Esophagus (tissue), 2 donors: Measurements from ENCODE around the gene MSI1. TPM values are rescaled to one million over a fixed set of nuclear protein-coding genes. Genes with fewer than 3 reads are reported as not detected.
A peak's percentile ranks its signal among the peaks of the same experiment; 100 is the strongest.

ENCODE experiments used
- H3K27ac ChIP-seq, 2 donors: one replicate each; pipeline ENCODE4 v1.5.1; 2013; ENCODE audit warnings: low read depth in 2 of 2, mild to moderate bottlenecking in 2 of 2, inconsistent platforms in 1 of 2, low read length in 1 of 2, moderate library complexity in 1 of 2
- H3K27me3 ChIP-seq, 2 donors: one replicate each; pipeline ENCODE4 v1.6.1; 2013; ENCODE audit warnings: low read length in 2 of 2, control low read depth in 1 of 2, mild to moderate bottlenecking in 1 of 2; ENCODE audit not compliant: insufficient read depth in 2 of 2, control insufficient read depth in 1 of 2
- H3K36me3 ChIP-seq, 2 donors: one replicate each; pipeline ENCODE4 v1.6.1; 2013; ENCODE audit warnings: low read length in 1 of 2; ENCODE audit not compliant: control insufficient read depth in 2 of 2, insufficient read depth in 2 of 2
- H3K4me1 ChIP-seq, 2 donors: one replicate each; pipeline ENCODE4 v1.6.1; 2013; ENCODE audit warnings: low read length in 1 of 2; ENCODE audit not compliant: control insufficient read depth in 2 of 2, insufficient read depth in 2 of 2
- H3K4me3 ChIP-seq, 2 donors: one replicate each; pipeline ENCODE4 v1.5.1; 2013; ENCODE audit warnings: low read length in 2 of 2, mild to moderate bottlenecking in 2 of 2, low read depth in 1 of 2, moderate library complexity in 1 of 2
- H3K9me3 ChIP-seq, 2 donors: one replicate each; pipeline ENCODE4 v1.6.1; 2013; ENCODE audit warnings: mild to moderate bottlenecking in 2 of 2, low read depth in 1 of 2, low read length in 1 of 2, moderate library complexity in 1 of 2; ENCODE audit not compliant: control insufficient read depth in 2 of 2, insufficient read depth in 1 of 2
- WGBS, 2 donors: extraction: QIAGEN DNeasy Blood & Tissue Kit; methylation state at CpG; one replicate each; pipeline ENCODE4 v1.1.7; 2013; 5-methylcytosine and 5-hydroxymethylcytosine counted together
- polyA plus RNA-seq, 2 donors: library from polyadenylated mRNA; stranded (reverse); fragments of 200-250 nt; gene quantifications; one replicate each; pipeline ENCODE4 v1.2.3, GENCODE V29; 2013
- donor health status: healthy with polysubstance abuse.
- donor health status: Bipolar disorder and iron deficiency.

MSI1 gene
- polyA plus RNA-seq, 2 donors: 0.15 to 0.16 TPM

DNA sequence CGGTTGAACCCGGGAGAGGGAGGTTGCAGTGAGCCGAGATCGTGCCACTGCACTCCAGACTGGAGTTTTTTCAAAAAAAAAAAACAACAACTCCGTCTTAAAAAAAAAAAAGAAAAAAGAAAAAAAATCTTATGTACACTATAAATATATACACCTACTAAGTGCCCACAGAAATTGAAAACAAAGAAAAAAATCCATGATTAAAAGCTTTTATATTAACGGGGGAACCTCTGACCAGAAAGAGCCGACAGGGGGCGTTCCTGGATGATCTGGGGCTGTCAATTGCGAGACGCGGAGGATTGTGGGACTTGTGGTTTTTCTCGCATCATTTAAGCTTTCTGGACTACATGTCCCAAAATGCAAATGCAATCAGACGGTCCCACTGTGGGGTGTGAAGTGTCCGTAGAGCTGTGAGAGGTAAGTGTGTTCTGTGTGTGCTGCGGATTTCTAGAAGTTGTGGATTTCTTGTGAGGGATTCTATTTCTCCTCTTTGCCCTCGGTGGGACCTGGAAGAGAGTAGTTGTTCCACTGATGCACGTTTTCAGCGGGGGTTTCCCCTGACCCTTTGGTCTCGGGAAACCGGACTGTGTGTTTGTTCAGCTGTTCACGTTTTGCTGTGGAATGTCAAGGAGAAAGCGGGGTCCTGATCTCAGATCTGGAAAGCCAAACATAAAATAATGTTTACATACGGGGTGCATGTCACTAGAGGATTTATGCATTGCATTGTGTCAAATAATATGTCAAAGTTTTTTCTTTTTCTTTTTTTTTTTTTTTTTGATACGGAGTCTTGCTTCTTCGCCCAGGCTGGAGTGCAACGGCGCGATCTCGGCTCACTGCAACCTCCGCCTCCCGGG, 66.8 kb downstream of the MSI1 start, which contains the start of gene SIRT4:
TSS of gene SIRT4 (plus strand) at position 360 of the 854 bp plus-strand sequence. CDS start 1,241 bp downstream, outside the sequence.
- Histone ChIP-seq H3K27me3 (no peaks in the 10 kb centered on the region), H3K4me3 (peak within 1 kb of the TSS; percentile 49 to 77), H3K36me3 (no peaks in the 10 kb centered on the region), H3K4me1 (peaks cover 0 to 1% of the 10 kb centered on the region in 2 donors), H3K27ac (peak within 1 kb of the TSS; percentile 32 to 80), H3K9me3 (no peaks in the 10 kb centered on the region)
- WGBS, 2 donors: 6 to 10% methylated on average over 30 to 31 of the region's 31 CpGs

DNA sequence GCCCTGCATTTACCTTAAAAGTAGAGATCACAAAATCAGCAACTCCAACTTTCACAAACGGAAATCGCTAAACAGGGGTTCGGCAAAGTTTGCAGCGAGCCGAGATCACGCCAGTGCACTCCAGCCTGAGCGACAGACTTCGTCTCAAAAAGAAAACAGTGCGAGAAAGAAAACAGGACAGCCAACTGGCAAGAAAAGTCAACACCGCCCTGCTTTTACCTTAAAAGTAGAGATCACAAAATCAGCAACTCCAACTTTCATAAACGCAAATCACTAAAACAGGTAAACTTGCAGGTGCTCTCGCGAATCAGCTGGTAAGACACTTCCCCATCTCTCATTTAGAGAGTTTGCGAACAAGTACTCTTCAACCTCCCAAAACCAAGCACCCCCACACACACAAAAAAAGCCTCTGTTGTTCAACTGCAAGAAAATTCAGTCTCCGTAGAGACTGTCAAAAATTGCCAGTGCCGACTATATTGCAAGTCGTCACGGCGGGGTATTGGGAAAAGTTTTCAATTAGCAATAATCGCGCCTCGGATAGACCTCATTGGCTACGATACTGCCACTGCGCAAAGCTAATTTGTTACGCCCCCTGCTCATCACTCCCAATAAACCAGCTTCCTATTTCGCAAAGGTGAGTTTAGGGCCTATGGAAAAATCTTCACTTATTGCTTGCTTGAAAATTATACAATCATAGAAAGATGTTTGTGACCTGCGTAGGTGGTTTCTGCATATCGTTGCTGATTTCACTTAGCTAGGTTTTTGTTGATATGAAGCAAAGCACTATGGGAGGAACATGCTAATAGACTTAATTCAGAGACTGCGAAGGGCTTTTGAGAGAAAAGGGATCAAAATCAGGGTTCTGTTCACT, 76.1 kb downstream of the MSI1 start, which contains the start of gene RNU4-1:
TSS of gene RNU4-1 (minus strand) at position 577 of the 871 bp plus-strand sequence.
- H3K36me3 ChIP-seq: no peaks in the 10 kb centered on the region
- 1% methylated on average over 29 of the region's 29 CpGs for WGBS, 2 donors
- peak within 1 kb of the TSS; percentile 43 to 44 for H3K4me3 ChIP-seq
- H3K9me3 ChIP-seq: no peaks in the 10 kb centered on the region
- no peaks in the 10 kb centered on the region for H3K27me3 ChIP-seq
- H3K27ac ChIP-seq: peak within 1 kb of the TSS; percentile 95 to 100
- no peaks in the 10 kb centered on the region for H3K4me1 ChIP-seq

DNA sequence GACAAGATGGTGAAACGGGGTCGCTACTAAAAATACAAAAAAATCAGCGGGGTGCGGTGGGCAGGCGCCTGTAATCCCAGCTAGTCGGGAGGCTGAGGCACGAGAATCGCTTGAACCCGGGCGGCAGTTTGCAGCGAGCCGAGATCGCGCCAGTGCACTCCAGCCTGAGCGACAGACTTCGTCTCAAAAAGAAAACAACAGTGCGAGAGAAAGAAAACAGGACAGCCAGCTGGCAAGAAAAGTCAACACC, 76.6 kb downstream of the MSI1 start:
- Histone ChIP-seq H3K27me3 (no peaks in the 10 kb centered on the region), H3K27ac (peak overlapping the region; percentile 95 to 100), H3K4me3 (peak overlapping the region; percentile 43 to 44), H3K4me1 (peaks cover 0 to 2% of the 10 kb centered on the region in 2 donors), H3K9me3 (no peaks in the 10 kb centered on the region), H3K36me3 (no peaks in the 10 kb centered on the region)
- WGBS, 2 donors: 0% methylated on average over 17 of the region's 17 CpGs

Other genes with a start within 250 kb of the MSI1 start
- 10 to 100 TPM; 22.9 to 28.1 TPM for gene GCN1, start 174.4 kb downstream of the MSI1 start, polyA plus RNA-seq
- 1,000 to 10,000 TPM; 1,612 to 3,865 TPM for gene RPLP0, start 168.1 kb downstream of the MSI1 start, polyA plus RNA-seq
- 10 to 100 TPM; 17.3 to 32.1 TPM for gene PXN, start 103.4 kb downstream of the MSI1 start, polyA plus RNA-seq
- not detected for gene RNU4-2, start 77.3 kb downstream of the MSI1 start, polyA plus RNA-seq
- gene RNU4-1, start 75.9 kb downstream of the MSI1 start, polyA plus RNA-seq: not detected
- gene SIRT4, start 66.8 kb downstream of the MSI1 start, polyA plus RNA-seq: under 1 TPM; 0.47 to 0.55 TPM
- gene PLA2G1B, start 41.4 kb downstream of the MSI1 start, polyA plus RNA-seq: under 1 TPM; 0.25 to 0.57 TPM
- gene COX6A1, start 68.9 kb upstream of the MSI1 start, polyA plus RNA-seq: 1,000 to 10,000 TPM; 1,054 to 1,119 TPM
- 10 to 100 TPM; 19.2 to 28.0 TPM for gene TRIAP1, start 77.2 kb upstream of the MSI1 start, polyA plus RNA-seq
- gene GATC, start 77.3 kb upstream of the MSI1 start, polyA plus RNA-seq: 1 to 10 TPM; 6.3 to 6.8 TPM
- gene SRSF9, start 100.6 kb upstream of the MSI1 start, polyA plus RNA-seq: 100 to 1,000 TPM; 119 to 133 TPM
- gene DYNLL1, start 126.9 kb upstream of the MSI1 start, polyA plus RNA-seq: 1,000 to 10,000 TPM; 1,023 to 1,071 TPM
- gene COQ5, start 160.0 kb upstream of the MSI1 start, polyA plus RNA-seq: 10 to 100 TPM; 18.6 to 19.5 TPM
- gene RNF10, start 165.2 kb upstream of the MSI1 start, polyA plus RNA-seq: 100 to 1,000 TPM; 110 to 288 TPM
- gene POP5, start 212.2 kb upstream of the MSI1 start, polyA plus RNA-seq: 10 to 100 TPM; 35.8 to 38.8 TPM